SU-DHL-6 (cell line): ENCODE measurements around the gene PEX16.

Experiments used
- CTCF ChIP-seq: fragments of 200-600 bp; sonication (generic); IDR thresholded peaks from one replicate; pipeline ENCODE4 v1.5.1; 2017; ENCODE audit warnings: antibody characterized with exemption, mild to moderate bottlenecking, low read length, moderate library complexity; ENCODE audit not compliant: insufficient read depth, poor library complexity, severe bottlenecking
- EZH2phosphoT487 ChIP-seq: fragments of 200-600 bp; sonication (generic), shearing (Covaris generic); conservative IDR thresholded peaks from 2 replicates; pipeline ENCODE4 v1.6.1; 2018; ENCODE audit warnings: mild to moderate bottlenecking, antibody characterized with exemption, low read length, moderate library complexity, mixed read lengths

GRCh38 chr11:45860764-45861510 is 56.7 kb downstream of the PEX16 start:
- no peak for TF ChIP-seq CTCF
- no peak for TF ChIP-seq EZH2phosphoT487
